GM12878 (cell line): ENCODE measurements around the gene ZNF777. TPM values are rescaled to one million over a fixed set of nuclear protein-coding genes. Genes with fewer than 3 reads are reported as not detected.
A peak's percentile ranks its signal among the peaks of the same experiment; 100 is the strongest.

Source experiments
- ATAC-seq: fragments of 200-7000 bp; cut with Tn5 transposase; 3 replicates; pipeline ENCODE4 v1.9.1; 2020; ENCODE audit warnings: mild to moderate bottlenecking, moderate library complexity
- BruUV-seq: library from RNA; stranded (reverse); fragments of 400-500 nt; replicated peaks from 2 replicates; lab custom pipeline; 2021; lab: Mats Ljungman, UMichigan
- CTCF ChIA-PET: fragments of 300-600 bp; sonication (Branson Sonifier 250); formaldehyde crosslinking; extraction: SDS; loops from one replicate; lab custom pipeline; 2021; ENCODE audit warnings: inconsistent platforms; lab: Yijun Ruan, JAX
- POLR2A ChIA-PET: fragments of 350-600 bp; formaldehyde crosslinking; extraction: SDS; loops from one replicate; lab custom pipeline; 2021; ENCODE audit warnings: inconsistent platforms; lab: Charles Lee
- RAD21 ChIA-PET: fragments of 300-600 bp; sonication (Branson Sonifier 250); formaldehyde crosslinking; loops from one replicate; lab custom pipeline; 2023; ENCODE audit warnings: antibody characterized with exemption; ENCODE audit not compliant: unreplicated experiment; lab: Charles Lee
- SMC1A ChIA-PET: fragments of 300-600 bp; sonication (Branson Sonifier 250); formaldehyde crosslinking; loops from one replicate; lab custom pipeline; 2023; ENCODE audit not compliant: unreplicated experiment, uncharacterized antibody; lab: Charles Lee
- DNase-seq: peaks from one replicate; pipeline ENCODE4 v3.0.0-alpha.2; 2011; ENCODE audit warnings: low read depth, low spot score
- FAIRE-seq: peaks from 3 replicates; lab custom pipeline; 2011; peaks lifted over from hg19 to GRCh38; lab: Jason Lieb, UNC
- H2AFZ ChIP-seq: 2 replicates; pipeline ENCODE4 v1.6.0; 2011; ENCODE audit warnings: low read depth, low read length, control low read depth; ENCODE audit not compliant: control insufficient read depth
- H3K27ac ChIP-seq: 2 replicates; pipeline ENCODE4 v1.5.1; 2011; ENCODE audit warnings: control low read depth; ENCODE audit not compliant: control insufficient read depth, insufficient read depth
- H3K27me3 ChIP-seq, 2 experiments: replicated peaks in 1 of 2; 2 replicates each; pipeline versions ENCODE4 v1.6.0 to v1.6.1; 2011; ENCODE audit warnings: low read length in 1 of 2; ENCODE audit not compliant: control insufficient read depth in 2 of 2, insufficient read depth in 2 of 2
- H3K36me3 ChIP-seq, 2 experiments: 2 replicates each; pipeline ENCODE4 v1.5.1; 2011; ENCODE audit warnings: low read length in 1 of 2; ENCODE audit not compliant: control insufficient read depth in 2 of 2, insufficient read depth in 2 of 2
- H3K4me1 ChIP-seq: 2 replicates; pipeline ENCODE4 v1.6.1; 2011; ENCODE audit warnings: mild to moderate bottlenecking, low read length, moderate library complexity, mixed read lengths; ENCODE audit not compliant: control insufficient read depth, insufficient read depth
- H3K4me2 ChIP-seq: 2 replicates; pipeline ENCODE4 v1.6.0; 2011; ENCODE audit warnings: control low read depth; ENCODE audit not compliant: control insufficient read depth, insufficient read depth
- H3K4me3 ChIP-seq: fragments of 200-600 bp; sonication (generic); 2 replicates; pipeline ENCODE4 v1.5.1; 2016
- H3K79me2 ChIP-seq: 2 replicates; pipeline ENCODE4 v1.6.0; 2011; ENCODE audit warnings: low read length; ENCODE audit not compliant: control insufficient read depth, insufficient read depth
- H3K9ac ChIP-seq: 2 replicates; pipeline ENCODE4 v1.8.0; 2011; ENCODE audit warnings: low read length, control low read depth, mixed read lengths; ENCODE audit not compliant: control insufficient read depth, insufficient read depth
- H3K9me3 ChIP-seq: replicated peaks from 3 replicates; pipeline ENCODE4 v1.5.1; 2011; ENCODE audit warnings: mild to moderate bottlenecking, low read length; ENCODE audit not compliant: control insufficient read depth, insufficient read depth
- H4K20me1 ChIP-seq: 2 replicates; pipeline ENCODE4 v1.6.0; 2011; ENCODE audit not compliant: control insufficient read depth, insufficient read depth
- ASH2L ChIP-seq: fragments of 300-600, 200-600 bp; sonication (generic); IDR thresholded peaks from 2 replicates; pipeline ENCODE4 v1.6.1; 2017; ENCODE audit warnings: low read depth, mild to moderate bottlenecking, borderline replicate concordance
- BCL11A ChIP-seq: IDR thresholded peaks from 2 replicates; pipeline ENCODE4 v1.6.1; 2011; ENCODE audit warnings: low read depth, low read length
- IKZF1 ChIP-seq: fragments of 450-650 bp; conservative IDR thresholded peaks from 2 replicates; pipeline ENCODE4 v1.6.1; 2017; ENCODE audit warnings: antibody characterized with exemption, mild to moderate bottlenecking
- MXI1 ChIP-seq: fragments of 150-350 bp; IDR thresholded peaks from 2 replicates; pipeline ENCODE4 v1.6.1; 2011; ENCODE audit warnings: low read depth, mild to moderate bottlenecking, inconsistent platforms, low read length, improper control_type of control experiment
- MYB ChIP-seq: fragments of 150-350 bp; IDR thresholded peaks from 2 replicates; pipeline ENCODE4 v1.6.1; 2014; ENCODE audit warnings: mild to moderate bottlenecking, low read depth, low read length, borderline replicate concordance
- SUPT20H ChIP-seq: IDR thresholded peaks from 2 replicates; pipeline ENCODE4 v1.6.1; 2011; ENCODE audit warnings: low read depth, mild to moderate bottlenecking, low read length, moderate library complexity, borderline replicate concordance; ENCODE audit not compliant: control insufficient read depth
- WGBS: methylation state at CpG from one replicate; pipeline ENCODE4 v1.1.6; 2016; ENCODE audit warnings: low lambda C conversion rate; ENCODE audit not compliant: insufficient replicate concordance, insufficient coverage; ENCODE audit errors: missing lambda C conversion rate; 5-methylcytosine and 5-hydroxymethylcytosine counted together
- in situ Hi-C: fragments of 300-500 bp; cut with MboI; formaldehyde crosslinking; loops from 9 replicates; pipeline ENCODE4 v1.14.3; 2018; ENCODE audit warnings: mixed read lengths
- intact Hi-C: fragments of 100-400 bp; cut with micrococcal nuclease; formaldehyde crosslinking; loops from one replicate; pipeline ENCODE4 v1.14.2; 2022; ENCODE audit not compliant: unreplicated experiment
- polyA plus RNA-seq, 11 experiments: library from polyadenylated mRNA; depleted of rRNA in 4 of 11; unstranded in 6 of 11; stranded (reverse) in 5 of 11; fragments of >200 nt; fragmentation: Nextera tagmentation in 4 of 11; fragmentation: Illumina TruSeq in 1 of 11; extraction: Ambion mirVana in 4 of 11; extraction: Trizol in 1 of 11; gene quantifications; 1 replicate in 1 of 11; 2 replicates in 10 of 11; pipeline versions ENCODE4 v1.2.1 to v1.2.3, GENCODE V29; 2011 to 2016; ENCODE audit warnings: inconsistent platforms in 2 of 11, missing spikeins in 2 of 11, low read depth in 1 of 11
- total RNA-seq, 4 experiments: library from RNA; depleted of rRNA in 3 of 4; stranded (reverse); fragments of >200 nt in 3 of 4; fragmentation: Illumina TruSeq in 1 of 4; extraction: Trizol in 1 of 4; gene quantifications; 2 replicates each; pipeline versions ENCODE4 v1.2.1 to v1.2.3, GENCODE V29; 2013 to 2021
- TF ChIP-seq, protein P1 (sequence below): fragments of 150-350 bp; IDR thresholded peaks from 2 replicates; pipeline ENCODE4 v1.6.1; 2014; ENCODE audit warnings: mild to moderate bottlenecking, low read depth, low read length
- TF ChIP-seq, protein P2 (sequence below): fragments of 450-650 bp; IDR thresholded peaks from 2 replicates; pipeline ENCODE4 v1.6.1; 2016; ENCODE audit warnings: mild to moderate bottlenecking

ZNF777 gene
- total and polyA plus RNA-seq, 10 of the 15 experiments (the other 5 are each of a cell fraction or from before 2014, with no cell fraction given) = 0.03 to 16.0 (median 3.7) TPM

DNA sequence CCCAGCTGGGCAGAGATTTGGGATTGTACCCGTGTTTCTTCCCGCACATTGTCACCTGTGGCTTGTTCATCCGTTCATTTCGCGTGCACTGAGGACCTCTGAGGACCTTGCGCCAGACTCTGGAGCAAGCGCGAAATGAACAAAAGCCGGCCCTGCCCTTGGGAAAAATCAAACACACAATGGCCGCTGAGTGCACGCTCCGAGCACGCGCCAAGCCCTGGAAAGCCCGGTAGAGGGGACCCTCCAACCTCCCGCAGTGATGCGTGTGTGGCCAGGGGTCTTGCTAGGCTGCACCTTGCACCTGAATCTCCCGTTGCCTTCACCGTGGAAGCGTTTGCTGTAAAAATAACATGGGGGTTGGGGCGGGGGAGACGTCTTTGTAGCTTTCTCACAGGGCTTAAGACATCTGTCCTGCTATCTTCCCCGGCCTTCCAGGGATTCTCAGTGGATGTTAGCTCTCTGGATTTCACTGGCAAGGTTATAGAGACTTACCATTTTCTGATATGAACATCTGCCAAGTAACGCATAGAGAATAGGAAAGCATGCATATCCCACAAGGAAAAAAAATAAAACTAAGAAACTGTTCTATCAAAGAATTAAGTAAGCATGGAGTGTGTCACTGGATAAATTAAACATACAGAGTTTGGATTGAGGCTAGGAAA, 37.3 kb downstream of the ZNF777 start:
- ChIA-PET SMC1A (interaction anchor here (0.7 to 1.6 kb wide), 3 partner anchors 24 to 201 kb away, joined by 3 to 6 read pairs (median 3); no protein-coding TSS in a partner anchor), RAD21 (interaction anchor here (1.2 to 2.7 kb wide), 2 partner anchors 162 to 175 kb away, joined by 5 to 9 read pairs; partner anchors contain the start of gene ZNF783), POLR2A (no interaction called here), CTCF (interaction anchor here (1.0 to 2.1 kb wide), 9 partner anchors 17 to 239 kb away, joined by 3 to 12 read pairs (median 6); partner anchors contain the start of gene ZNF777)
- TF ChIP-seq ASH2L (no peak), SUPT20H (no peak), IKZF1 (no peak), MXI1 (no peak), MYB (no peak), BCL11A (no peak)
- TF ChIP-seq, protein P1, sequence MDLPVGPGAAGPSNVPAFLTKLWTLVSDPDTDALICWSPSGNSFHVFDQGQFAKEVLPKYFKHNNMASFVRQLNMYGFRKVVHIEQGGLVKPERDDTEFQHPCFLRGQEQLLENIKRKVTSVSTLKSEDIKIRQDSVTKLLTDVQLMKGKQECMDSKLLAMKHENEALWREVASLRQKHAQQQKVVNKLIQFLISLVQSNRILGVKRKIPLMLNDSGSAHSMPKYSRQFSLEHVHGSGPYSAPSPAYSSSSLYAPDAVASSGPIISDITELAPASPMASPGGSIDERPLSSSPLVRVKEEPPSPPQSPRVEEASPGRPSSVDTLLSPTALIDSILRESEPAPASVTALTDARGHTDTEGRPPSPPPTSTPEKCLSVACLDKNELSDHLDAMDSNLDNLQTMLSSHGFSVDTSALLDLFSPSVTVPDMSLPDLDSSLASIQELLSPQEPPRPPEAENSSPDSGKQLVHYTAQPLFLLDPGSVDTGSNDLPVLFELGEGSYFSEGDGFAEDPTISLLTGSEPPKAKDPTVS = no peak
- TF ChIP-seq, protein P2, sequence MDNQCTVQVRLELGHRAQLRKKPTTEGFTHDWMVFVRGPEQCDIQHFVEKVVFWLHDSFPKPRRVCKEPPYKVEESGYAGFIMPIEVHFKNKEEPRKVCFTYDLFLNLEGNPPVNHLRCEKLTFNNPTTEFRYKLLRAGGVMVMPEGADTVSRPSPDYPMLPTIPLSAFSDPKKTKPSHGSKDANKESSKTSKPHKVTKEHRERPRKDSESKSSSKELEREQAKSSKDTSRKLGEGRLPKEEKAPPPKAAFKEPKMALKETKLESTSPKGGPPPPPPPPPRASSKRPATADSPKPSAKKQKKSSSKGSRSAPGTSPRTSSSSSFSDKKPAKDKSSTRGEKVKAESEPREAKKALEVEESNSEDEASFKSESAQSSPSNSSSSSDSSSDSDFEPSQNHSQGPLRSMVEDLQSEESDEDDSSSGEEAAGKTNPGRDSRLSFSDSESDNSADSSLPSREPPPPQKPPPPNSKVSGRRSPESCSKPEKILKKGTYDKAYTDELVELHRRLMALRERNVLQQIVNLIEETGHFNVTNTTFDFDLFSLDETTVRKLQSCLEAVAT = no peak
- ATAC-seq (no peak), DNase-seq (no peak), FAIRE-seq (no peak)
- H3K36me3 ChIP-seq = no peaks in the 10 kb centered on the region
- no peaks in the 10 kb centered on the region for H3K79me2 ChIP-seq
- no peak overlapping the region for H3K9ac ChIP-seq
- H3K4me1 ChIP-seq = no peaks in the 10 kb centered on the region
- no peaks in the 10 kb centered on the region for H3K27me3 ChIP-seq
- no peaks in the 10 kb centered on the region for H3K9me3 ChIP-seq
- H2AFZ ChIP-seq = peak overlapping the region; percentile 91
- H3K4me2 ChIP-seq = no peak overlapping the region; the same call in 1 of the 2 replicates
- H4K20me1 ChIP-seq = no peaks in the 10 kb centered on the region
- in situ Hi-C loops = no loop called here
- intact Hi-C loops = loop anchor here (2.0 to 10.0 kb wide), 6 partner anchors 34 to 279 kb away; partner anchors contain the start of genes ZNF398 and ZNF746
- H3K27ac ChIP-seq = no peak overlapping the region
- BruUV-seq = no TSS peak
- no peak overlapping the region for H3K4me3 ChIP-seq
- 92% methylated on average over 24 of the region's 24 CpGs for WGBS
